Breast epithelium (tissue), 3 donors: ENCODE results near the gene NIP7.

ENCODE experiments used
- POLR2AphosphoS5 ChIP-seq, 3 donors: sonication (generic); formaldehyde crosslinking; IDR thresholded peaks; one replicate each; pipeline ENCODE4 v1.6.1; 2017; ENCODE audit warnings: antibody characterized with exemption in 3 of 3
- TF ChIP-seq, protein P1 (sequence below), 3 donors: fragments of 450-650 bp; IDR thresholded peaks; one replicate each; pipeline ENCODE4 v1.5.1; 2016 to 2017; ENCODE audit warnings: antibody characterized with exemption in 3 of 3, mild to moderate bottlenecking in 3 of 3, moderate library complexity in 3 of 3

GRCh38 chr16:69338557-69339288 lies 849 bp upstream of the NIP7 start:
- TF ChIP-seq, protein P1, sequence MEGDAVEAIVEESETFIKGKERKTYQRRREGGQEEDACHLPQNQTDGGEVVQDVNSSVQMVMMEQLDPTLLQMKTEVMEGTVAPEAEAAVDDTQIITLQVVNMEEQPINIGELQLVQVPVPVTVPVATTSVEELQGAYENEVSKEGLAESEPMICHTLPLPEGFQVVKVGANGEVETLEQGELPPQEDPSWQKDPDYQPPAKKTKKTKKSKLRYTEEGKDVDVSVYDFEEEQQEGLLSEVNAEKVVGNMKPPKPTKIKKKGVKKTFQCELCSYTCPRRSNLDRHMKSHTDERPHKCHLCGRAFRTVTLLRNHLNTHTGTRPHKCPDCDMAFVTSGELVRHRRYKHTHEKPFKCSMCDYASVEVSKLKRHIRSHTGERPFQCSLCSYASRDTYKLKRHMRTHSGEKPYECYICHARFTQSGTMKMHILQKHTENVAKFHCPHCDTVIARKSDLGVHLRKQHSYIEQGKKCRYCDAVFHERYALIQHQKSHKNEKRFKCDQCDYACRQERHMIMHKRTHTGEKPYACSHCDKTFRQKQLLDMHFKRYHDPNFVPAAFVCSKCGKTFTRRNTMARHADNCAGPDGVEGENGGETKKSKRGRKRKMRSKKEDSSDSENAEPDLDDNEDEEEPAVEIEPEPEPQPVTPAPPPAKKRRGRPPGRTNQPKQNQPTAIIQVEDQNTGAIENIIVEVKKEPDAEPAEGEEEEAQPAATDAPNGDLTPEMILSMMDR (IDR thresholded peaks at IDR 0.05), result no peak
- TF ChIP-seq POLR2AphosphoS5 (IDR thresholded peaks at IDR 0.05), result no peak
